Measurements from ENCODE around the gene GARIN5B.

Gene GARIN5B

GRCh38 chr19:55310498-55310897 is 52.6 kb downstream of the GARIN5B start:
- no peak for TF ChIP-seq CTCF (IDR thresholded peaks at IDR 0.05; ENCODE audit: control insufficient read depth, insufficient read depth, low read depth, low read length, missing control alignments)
- no peak for DNase-seq (ENCODE audit: low read depth)
- no peak overlapping the region for H3K4me3 ChIP-seq (ENCODE audit: control insufficient read depth, low read depth, low read length)

- no peak overlapping the region for H3K4me3 ChIP-seq (ENCODE audit: control insufficient read depth, low read depth, low read length)
- DNase-seq (ENCODE audit: low read depth) = no peak
- no peak for TF ChIP-seq CTCF (IDR thresholded peaks at IDR 0.05; ENCODE audit: control insufficient read depth, insufficient read depth, low read depth, low read length, missing control alignments)
Measured at GRCh38 chr19:55309448-55309847, 53.6 kb downstream of the GARIN5B start.

- DNase-seq (ENCODE audit: low read depth) = no peak
- TF ChIP-seq CTCF (IDR thresholded peaks at IDR 0.05; ENCODE audit: control insufficient read depth, insufficient read depth, low read depth, low read length, missing control alignments) = no peak
- no peak overlapping the region for H3K4me3 ChIP-seq (ENCODE audit: control insufficient read depth, low read depth, low read length)
Measured at GRCh38 chr19:55308281-55308680, 54.8 kb downstream of the GARIN5B start.

GRCh38 chr19:55306712-55307111 is 56.3 kb downstream of the GARIN5B start:
- TF ChIP-seq CTCF (IDR thresholded peaks at IDR 0.05; ENCODE audit: control insufficient read depth, insufficient read depth, low read depth, low read length, missing control alignments) = no peak
- no peak for DNase-seq (ENCODE audit: low read depth)
- no peak overlapping the region for H3K4me3 ChIP-seq (ENCODE audit: control insufficient read depth, low read depth, low read length)

- DNase-seq (ENCODE audit: low read depth) = no peak
- TF ChIP-seq CTCF (IDR thresholded peaks at IDR 0.05; ENCODE audit: control insufficient read depth, insufficient read depth, low read depth, low read length, missing control alignments) = no peak
- H3K4me3 ChIP-seq (ENCODE audit: control insufficient read depth, low read depth, low read length) = no peak overlapping the region
Measured at GRCh38 chr19:55305983-55306562, 57.0 kb downstream of the GARIN5B start.

GRCh38 chr19:55305491-55305890 is 57.6 kb downstream of the GARIN5B start:
- TF ChIP-seq CTCF (IDR thresholded peaks at IDR 0.05; ENCODE audit: control insufficient read depth, insufficient read depth, low read depth, low read length, missing control alignments) = no peak
- H3K4me3 ChIP-seq (ENCODE audit: control insufficient read depth, low read depth, low read length) = no peak overlapping the region
- no peak for DNase-seq (ENCODE audit: low read depth)

GRCh38 chr19:55304980-55305379 is 58.1 kb downstream of the GARIN5B start:
- no peak for DNase-seq (ENCODE audit: low read depth)
- TF ChIP-seq CTCF (IDR thresholded peaks at IDR 0.05; ENCODE audit: control insufficient read depth, insufficient read depth, low read depth, low read length, missing control alignments) = no peak
- no peak overlapping the region for H3K4me3 ChIP-seq (ENCODE audit: control insufficient read depth, low read depth, low read length)
